ENCODE data around the gene CMTM7. TPM values are rescaled to one million over a fixed set of nuclear protein-coding genes. Genes with fewer than 3 reads are reported as not detected.

Gene CMTM7
- total and polyA plus RNA-seq, 9 of the 15 experiments (the other 6 are each of a cell fraction or from before 2014, with no cell fraction given): 0.03 to 1.6 (median 0.42) TPM; not detected in 4

DNA sequence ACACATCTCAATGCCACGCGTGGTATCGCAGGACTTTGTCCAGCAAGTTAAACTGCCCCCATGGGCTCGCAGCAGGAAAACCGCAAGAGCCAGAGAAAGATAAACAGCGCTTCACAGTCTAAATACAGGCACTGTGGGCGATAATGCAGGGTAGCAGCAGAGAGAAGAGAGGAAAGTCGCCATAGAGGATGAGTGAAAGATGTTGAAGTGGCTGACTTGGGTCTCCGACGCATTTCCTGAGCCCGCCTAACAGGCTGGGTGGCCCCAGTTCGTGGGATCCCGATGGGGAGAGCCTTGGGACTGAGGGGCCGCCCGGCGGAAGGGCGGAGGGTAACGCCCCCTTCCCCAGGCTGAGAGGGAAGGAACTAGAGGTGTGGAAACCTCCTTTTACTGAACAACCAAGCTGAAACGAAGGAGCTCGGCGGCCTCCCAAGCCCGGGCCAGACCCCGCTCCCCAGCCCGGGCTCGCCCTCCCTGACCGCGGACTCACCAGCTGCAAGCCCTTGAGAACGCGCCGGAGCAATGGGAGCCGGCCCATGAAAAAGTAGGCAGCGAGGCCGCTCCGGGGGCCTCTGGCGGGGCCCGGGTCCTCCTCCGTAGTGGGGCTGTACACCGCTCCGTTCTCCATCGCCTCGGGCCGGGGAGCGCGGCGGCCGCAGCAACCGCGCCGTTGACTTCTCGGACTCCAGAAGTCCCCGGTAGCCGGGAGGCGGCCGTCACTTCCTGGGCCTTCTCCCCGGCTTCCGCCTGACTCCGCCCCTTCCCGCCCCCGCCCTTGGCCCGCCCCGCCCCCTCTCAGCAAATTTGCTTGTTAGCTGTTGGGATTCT is 110.7 kb downstream of the CMTM7 start, which contains the start of gene CMTM6 (continued):
- TF ChIP-seq CEBPG (CRISPR knock-in tag; IDR thresholded peaks at IDR 0.05) (no peak), CEBPG (tag; conservative IDR thresholded peaks at IDR 0.05 in 1 of 2, IDR thresholded peaks at IDR 0.05 in 1 of 2) (peak; percentile 9 to 35; a peak in 1 of 4 replicates), NFIC (IDR thresholded peaks at IDR 0.05) (peak; percentile 66; the same call in 1 of the 2 replicates), NCOA1 (IDR thresholded peaks at IDR 0.05; ENCODE audit: low read depth) (peak; percentile 70), DIDO1 (tag; IDR thresholded peaks at IDR 0.05; ENCODE audit: low read depth) (no peak), MYNN (IDR thresholded peaks at IDR 0.05) (peak; percentile 35; the same call in 1 of the 2 replicates), MYNN (CRISPR knock-in tag; IDR thresholded peaks at IDR 0.05) (no peak), EP400 (IDR thresholded peaks at IDR 0.05) (peak; percentile 62), GATA2 (CRISPR knock-in tag; IDR thresholded peaks at IDR 0.05) (peak; percentile 61), IFI16 (CRISPR knock-in tag; IDR thresholded peaks at IDR 0.05) (no peak), RFX5 (IDR thresholded peaks at IDR 0.05; ENCODE audit: low read depth, low read length) (no peak), ZNF384 (IDR thresholded peaks at IDR 0.05; ENCODE audit: low read depth, low read length) (no peak), SP1 (CRISPR knock-in tag; IDR thresholded peaks at IDR 0.05) (0 out of 2 replicates have a peak, but pooled peaks have one; percentile 43), FOXK2 (conservative IDR thresholded peaks at IDR 0.05 in 1 of 2, IDR thresholded peaks at IDR 0.05 in 1 of 2; ENCODE audit: low read depth in 2 of 2) (peak; percentile 92 to 95), MYC (IDR thresholded peaks at IDR 0.05; ENCODE audit: low read depth, low read length) (peak; percentile 74), MYC (CRISPR knock-in tag; IDR thresholded peaks at IDR 0.05; ENCODE audit: borderline replicate concordance, low read depth) (peak; percentile 62; the same call in 1 of the 2 replicates), ETV5 (CRISPR knock-in tag; IDR thresholded peaks at IDR 0.05; ENCODE audit: low read depth) (peak; percentile 40; the same call in 1 of the 2 replicates), CBX5 (IDR thresholded peaks at IDR 0.05; ENCODE audit: borderline replicate concordance, low read depth) (no peak), ZNF263 (CRISPR knock-in tag; IDR thresholded peaks at IDR 0.05; ENCODE audit: borderline replicate concordance) (0 out of 2 replicates have a peak, but pooled peaks have one; percentile 28)
- TF ChIP-seq, protein P1, sequence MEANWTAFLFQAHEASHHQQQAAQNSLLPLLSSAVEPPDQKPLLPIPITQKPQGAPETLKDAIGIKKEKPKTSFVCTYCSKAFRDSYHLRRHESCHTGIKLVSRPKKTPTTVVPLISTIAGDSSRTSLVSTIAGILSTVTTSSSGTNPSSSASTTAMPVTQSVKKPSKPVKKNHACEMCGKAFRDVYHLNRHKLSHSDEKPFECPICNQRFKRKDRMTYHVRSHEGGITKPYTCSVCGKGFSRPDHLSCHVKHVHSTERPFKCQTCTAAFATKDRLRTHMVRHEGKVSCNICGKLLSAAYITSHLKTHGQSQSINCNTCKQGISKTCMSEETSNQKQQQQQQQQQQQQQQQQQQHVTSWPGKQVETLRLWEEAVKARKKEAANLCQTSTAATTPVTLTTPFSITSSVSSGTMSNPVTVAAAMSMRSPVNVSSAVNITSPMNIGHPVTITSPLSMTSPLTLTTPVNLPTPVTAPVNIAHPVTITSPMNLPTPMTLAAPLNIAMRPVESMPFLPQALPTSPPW (CRISPR knock-in tag; IDR thresholded peaks at IDR 0.05): peak; percentile 62
- TF ChIP-seq, protein P2, sequence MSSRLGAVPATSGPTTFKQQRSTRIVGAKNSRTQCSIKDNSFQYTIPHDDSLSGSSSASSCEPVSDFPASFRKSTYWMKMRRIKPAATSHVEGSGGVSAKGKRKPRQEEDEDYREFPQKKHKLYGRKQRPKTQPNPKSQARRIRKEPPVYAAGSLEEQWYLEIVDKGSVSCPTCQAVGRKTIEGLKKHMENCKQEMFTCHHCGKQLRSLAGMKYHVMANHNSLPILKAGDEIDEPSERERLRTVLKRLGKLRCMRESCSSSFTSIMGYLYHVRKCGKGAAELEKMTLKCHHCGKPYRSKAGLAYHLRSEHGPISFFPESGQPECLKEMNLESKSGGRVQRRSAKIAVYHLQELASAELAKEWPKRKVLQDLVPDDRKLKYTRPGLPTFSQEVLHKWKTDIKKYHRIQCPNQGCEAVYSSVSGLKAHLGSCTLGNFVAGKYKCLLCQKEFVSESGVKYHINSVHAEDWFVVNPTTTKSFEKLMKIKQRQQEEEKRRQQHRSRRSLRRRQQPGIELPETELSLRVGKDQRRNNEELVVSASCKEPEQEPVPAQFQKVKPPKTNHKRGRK (tag; IDR thresholded peaks at IDR 0.05): no peak
- TF ChIP-seq, protein P3, sequence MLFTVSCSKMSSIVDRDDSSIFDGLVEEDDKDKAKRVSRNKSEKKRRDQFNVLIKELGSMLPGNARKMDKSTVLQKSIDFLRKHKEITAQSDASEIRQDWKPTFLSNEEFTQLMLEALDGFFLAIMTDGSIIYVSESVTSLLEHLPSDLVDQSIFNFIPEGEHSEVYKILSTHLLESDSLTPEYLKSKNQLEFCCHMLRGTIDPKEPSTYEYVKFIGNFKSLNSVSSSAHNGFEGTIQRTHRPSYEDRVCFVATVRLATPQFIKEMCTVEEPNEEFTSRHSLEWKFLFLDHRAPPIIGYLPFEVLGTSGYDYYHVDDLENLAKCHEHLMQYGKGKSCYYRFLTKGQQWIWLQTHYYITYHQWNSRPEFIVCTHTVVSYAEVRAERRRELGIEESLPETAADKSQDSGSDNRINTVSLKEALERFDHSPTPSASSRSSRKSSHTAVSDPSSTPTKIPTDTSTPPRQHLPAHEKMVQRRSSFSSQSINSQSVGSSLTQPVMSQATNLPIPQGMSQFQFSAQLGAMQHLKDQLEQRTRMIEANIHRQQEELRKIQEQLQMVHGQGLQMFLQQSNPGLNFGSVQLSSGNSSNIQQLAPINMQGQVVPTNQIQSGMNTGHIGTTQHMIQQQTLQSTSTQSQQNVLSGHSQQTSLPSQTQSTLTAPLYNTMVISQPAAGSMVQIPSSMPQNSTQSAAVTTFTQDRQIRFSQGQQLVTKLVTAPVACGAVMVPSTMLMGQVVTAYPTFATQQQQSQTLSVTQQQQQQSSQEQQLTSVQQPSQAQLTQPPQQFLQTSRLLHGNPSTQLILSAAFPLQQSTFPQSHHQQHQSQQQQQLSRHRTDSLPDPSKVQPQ (CRISPR knock-in tag; IDR thresholded peaks at IDR 0.05; ENCODE audit: borderline replicate concordance): no peak
- TF ChIP-seq, protein P4, sequence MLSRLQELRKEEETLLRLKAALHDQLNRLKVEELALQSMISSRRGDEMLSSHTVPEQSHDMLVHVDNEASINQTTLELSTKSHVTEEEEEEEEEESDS (CRISPR knock-in tag; IDR thresholded peaks at IDR 0.05): no peak

Measured in K562 (cell line).